Small intestine (tissue), 7 donors: Measurements from ENCODE around the gene TMEM135. TPM values are rescaled to one million over a fixed set of nuclear protein-coding genes. Genes with fewer than 3 reads are reported as not detected.

Experiments used
- DNase-seq, 2 donors: peaks; one replicate each; pipeline versions ENCODE4 v3.0.0 to v3.0.0-alpha.2; 2013
- FAIRE-seq: peaks from 2 replicates; lab custom pipeline; 2012; peaks lifted over from hg19 to GRCh38; lab: Jason Lieb, UNC
- H3K27ac ChIP-seq, 3 donors: one replicate each; pipeline ENCODE4 v1.5.1; 2013; ENCODE audit warnings: low read length in 2 of 3, mild to moderate bottlenecking in 2 of 3, control low read depth in 1 of 3, inconsistent platforms in 1 of 3, low read depth in 1 of 3, moderate library complexity in 1 of 3
- H3K27me3 ChIP-seq, 3 donors: one replicate each; pipeline ENCODE4 v1.6.1; 2013; ENCODE audit warnings: low read length in 3 of 3, inconsistent platforms in 1 of 3; ENCODE audit not compliant: control insufficient read depth in 3 of 3, insufficient read depth in 3 of 3
- H3K36me3 ChIP-seq, 3 donors: one replicate each; pipeline ENCODE4 v1.6.1; 2013; ENCODE audit warnings: low read length in 3 of 3, inconsistent platforms in 1 of 3, low read depth in 1 of 3, mild to moderate bottlenecking in 1 of 3, moderate library complexity in 1 of 3; ENCODE audit not compliant: control insufficient read depth in 3 of 3, insufficient read depth in 2 of 3
- H3K4me1 ChIP-seq, 3 donors: one replicate each; pipeline ENCODE4 v1.6.1; 2013; ENCODE audit warnings: low read length in 2 of 3, inconsistent platforms in 1 of 3, low read depth in 1 of 3, mild to moderate bottlenecking in 1 of 3, moderate library complexity in 1 of 3; ENCODE audit not compliant: control insufficient read depth in 3 of 3, insufficient read depth in 2 of 3
- H3K4me3 ChIP-seq, 3 donors: one replicate each; pipeline ENCODE4 v1.5.1; 2013; ENCODE audit warnings: low read length in 3 of 3, control low read depth in 1 of 3, inconsistent platforms in 1 of 3, low read depth in 1 of 3, mild to moderate bottlenecking in 1 of 3, moderate library complexity in 1 of 3
- H3K9me3 ChIP-seq, 2 donors: one replicate each; pipeline ENCODE4 v1.6.1; 2013; ENCODE audit warnings: low read depth in 1 of 2, low read length in 1 of 2; ENCODE audit not compliant: control insufficient read depth in 2 of 2, insufficient read depth in 1 of 2
- WGBS, 3 donors: extraction: QIAGEN DNeasy Blood & Tissue Kit; methylation state at CpG; one replicate each; pipeline ENCODE4 v1.1.7; 2013; 5-methylcytosine and 5-hydroxymethylcytosine counted together
- polyA plus RNA-seq, 4 donors: library from polyadenylated mRNA; stranded (reverse) in 3 of 4; unstranded in 1 of 4; fragments of 200-250 nt in 3 of 4; fragments of 120-200 nt in 1 of 4; gene quantifications; one replicate each; pipeline versions ENCODE4 v1.2.1 to v1.2.3, GENCODE V29; 2013
- donor health status: healthy with polysubstance abuse.
- donor health status: control.
- donor health status: control.
- donor health status: Bipolar disorder and iron deficiency.
- donor health status: healthy.

The TMEM135 gene
- polyA plus RNA-seq, 4 donors = 11.3 to 22.6 (median 14.1) TPM

DNA sequence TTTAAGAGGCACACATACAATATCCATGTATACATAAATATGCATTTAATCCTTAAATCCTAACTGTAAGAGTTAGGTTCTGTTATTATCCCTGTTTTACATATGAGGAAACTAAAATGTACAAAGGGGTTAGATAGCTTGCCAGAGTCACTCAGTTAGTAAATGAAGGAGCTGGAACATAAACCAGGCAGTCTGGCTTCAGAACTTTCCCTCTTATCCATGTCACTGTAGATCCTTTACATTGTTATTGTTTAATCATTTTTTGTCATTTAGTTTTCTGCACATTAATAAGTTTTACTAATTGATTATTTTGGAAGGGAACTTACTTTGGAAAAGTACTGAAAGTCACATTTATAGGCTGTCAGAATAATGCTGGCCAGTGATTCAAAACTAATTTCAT is 282.4 kb downstream of the TMEM135 start:
- H3K36me3 ChIP-seq = peaks cover 0 to 2% (median 2%) of the 10 kb centered on the region in 3 donors
- no peaks in the 10 kb centered on the region for H3K4me1 ChIP-seq
- H3K4me3 ChIP-seq = no peak overlapping the region
- no peak overlapping the region for H3K27ac ChIP-seq
- no peak for DNase-seq
- H3K27me3 ChIP-seq = no peaks in the 10 kb centered on the region
- H3K9me3 ChIP-seq = no peaks in the 10 kb centered on the region
- no peak for FAIRE-seq

DNA sequence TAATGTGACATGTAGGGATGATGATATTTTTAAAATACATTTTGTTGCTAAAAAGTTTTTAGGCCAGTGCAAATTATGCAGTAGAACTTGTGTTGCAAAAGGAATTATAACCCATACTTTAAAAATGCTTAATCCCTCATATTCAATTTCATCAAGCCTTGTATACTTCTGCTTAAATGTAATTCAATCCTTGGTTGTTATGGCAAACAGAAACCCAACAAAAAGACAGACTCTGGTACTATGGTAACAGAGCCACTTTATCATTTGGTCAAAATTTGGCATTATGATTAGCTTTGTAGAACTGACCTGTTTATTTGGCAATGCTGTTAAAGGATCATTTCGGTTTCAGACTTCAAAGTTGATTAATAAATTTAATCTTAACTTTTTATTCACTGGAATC is 284.8 kb downstream of the TMEM135 start:
- Histone ChIP-seq H3K4me1 (no peaks in the 10 kb centered on the region), H3K9me3 (no peaks in the 10 kb centered on the region), H3K4me3 (no peak overlapping the region), H3K36me3 (peaks cover 0 to 2% (median 2%) of the 10 kb centered on the region in 3 donors), H3K27ac (no peak overlapping the region), H3K27me3 (no peaks in the 10 kb centered on the region)
- DNase-seq (no peak), FAIRE-seq (no peak)
- 77 to 92% (median 92%) methylated on average over 1 of the region's 1 CpG for WGBS, 3 donors

DNA sequence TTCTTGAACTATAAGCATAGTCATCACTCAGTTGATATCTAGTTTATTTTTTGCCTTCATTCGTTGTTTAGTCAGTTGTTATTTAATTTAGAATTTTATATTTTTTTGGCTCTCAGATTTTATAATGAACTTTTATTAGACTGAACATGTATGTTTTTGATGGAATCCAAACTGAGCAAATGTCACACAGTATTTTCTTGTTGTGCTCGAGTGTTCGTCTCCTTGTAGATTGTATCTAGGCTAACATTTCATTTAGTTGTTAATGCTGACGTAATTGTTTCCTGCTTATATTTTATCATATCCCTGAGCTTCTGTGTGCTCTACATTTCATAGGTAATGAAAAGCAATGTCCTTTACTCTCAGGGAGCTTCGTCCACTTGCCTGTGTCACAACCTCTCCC is 286.2 kb downstream of the TMEM135 start:
- no peak for FAIRE-seq
- DNase-seq = no peak
- 94 to 96% (median 95%) methylated on average over 5 of the region's 5 CpGs for WGBS, 3 donors
- H3K4me1 ChIP-seq = no peaks in the 10 kb centered on the region
- no peaks in the 10 kb centered on the region for H3K9me3 ChIP-seq
- H3K27ac ChIP-seq = no peak overlapping the region
- H3K4me3 ChIP-seq = no peak overlapping the region
- peaks cover 0 to 2% (median 2%) of the 10 kb centered on the region in 3 donors for H3K36me3 ChIP-seq
- H3K27me3 ChIP-seq = no peaks in the 10 kb centered on the region

DNA sequence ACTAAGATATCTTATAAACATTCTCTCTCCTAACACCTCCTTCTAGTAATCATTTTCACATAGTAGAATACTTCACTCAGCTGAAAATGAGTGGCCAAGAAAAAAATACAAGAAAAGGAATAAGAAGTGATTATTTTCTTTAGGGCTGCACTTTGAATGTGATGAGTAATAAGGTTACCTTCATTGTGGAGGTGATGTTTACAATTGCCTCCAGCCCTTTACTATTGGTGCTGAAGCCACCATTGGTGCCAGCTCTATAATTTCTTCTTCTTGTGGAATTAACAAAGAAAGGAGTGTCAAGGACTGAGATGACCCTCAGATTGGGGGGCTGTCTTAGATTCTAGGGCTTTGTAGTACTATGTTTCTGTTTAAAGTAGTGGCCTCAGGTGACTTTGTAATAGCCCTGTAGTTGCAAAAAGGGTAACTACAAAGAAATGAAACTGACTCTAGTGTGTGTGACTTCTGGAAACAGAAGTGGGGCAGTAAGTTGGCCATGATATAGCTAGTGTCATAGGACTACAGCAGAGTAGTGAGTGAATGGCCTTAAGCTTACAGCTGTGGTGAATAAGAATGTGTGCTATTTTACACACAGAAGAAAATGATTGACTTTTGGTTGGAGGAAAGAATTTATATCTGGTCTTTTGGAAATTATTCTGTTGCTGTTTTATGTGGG is 287.2 kb downstream of the TMEM135 start:
- Histone ChIP-seq H3K27me3 (no peaks in the 10 kb centered on the region), H3K4me1 (no peaks in the 10 kb centered on the region), H3K9me3 (no peaks in the 10 kb centered on the region), H3K4me3 (no peak overlapping the region), H3K27ac (no peak overlapping the region), H3K36me3 (peaks cover 0 to 6% (median 2%) of the 10 kb centered on the region in 3 donors)
- FAIRE-seq (no peak), DNase-seq (no peak)

DNA sequence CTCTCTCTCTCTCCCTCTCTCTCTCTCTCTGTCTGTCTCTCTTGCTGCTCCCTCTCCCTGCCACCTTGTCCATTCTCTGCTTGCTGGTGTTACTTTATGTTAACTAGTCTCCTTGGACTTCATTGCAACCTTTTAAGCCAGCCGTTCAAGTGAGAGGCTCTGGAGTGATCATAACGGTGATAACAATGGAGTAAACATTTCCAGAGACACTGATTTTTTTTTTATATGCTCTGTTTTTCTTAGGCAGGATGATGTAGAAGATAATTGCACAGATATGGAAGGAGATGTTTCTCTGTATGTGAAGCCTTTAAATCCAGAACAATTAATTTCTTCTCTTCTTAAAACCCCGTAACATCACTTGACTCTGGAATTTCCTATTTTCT is 287.7 kb downstream of the TMEM135 start:
- FAIRE-seq (no peak), DNase-seq (no peak)
- no peaks in the 10 kb centered on the region for H3K4me1 ChIP-seq
- no peaks in the 10 kb centered on the region for H3K27me3 ChIP-seq
- peaks cover 0 to 6% (median 2%) of the 10 kb centered on the region in 3 donors for H3K36me3 ChIP-seq
- WGBS, 3 donors = 77 to 89% (median 88%) methylated on average over 3 of the region's 3 CpGs
- no peaks in the 10 kb centered on the region for H3K9me3 ChIP-seq
- H3K4me3 ChIP-seq = no peak overlapping the region
- no peak overlapping the region for H3K27ac ChIP-seq

DNA sequence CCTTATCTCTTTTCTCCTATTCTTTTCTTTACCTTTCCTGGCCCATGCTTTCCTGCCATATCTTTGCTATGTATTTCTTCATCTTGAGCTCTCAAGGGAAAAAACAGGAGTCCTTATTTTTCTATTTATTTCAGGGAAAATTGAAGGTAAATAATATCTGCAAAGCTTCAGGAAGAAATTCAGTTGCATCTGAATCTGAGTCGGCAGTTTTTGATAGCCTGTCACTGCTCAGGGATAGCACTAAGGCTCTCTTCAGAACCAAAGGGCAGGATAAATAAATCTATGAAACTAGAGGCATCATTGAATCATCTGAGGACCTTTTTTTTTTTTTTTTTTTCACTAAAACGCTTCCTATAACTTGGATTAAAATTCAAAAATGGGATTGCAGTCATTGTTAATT is 288.9 kb downstream of the TMEM135 start:
- Histone ChIP-seq H3K36me3 (peaks cover 0 to 6% (median 2%) of the 10 kb centered on the region in 3 donors), H3K9me3 (no peaks in the 10 kb centered on the region), H3K4me1 (no peaks in the 10 kb centered on the region), H3K27ac (no peak overlapping the region), H3K27me3 (no peaks in the 10 kb centered on the region), H3K4me3 (no peak overlapping the region)
- DNase-seq = no peak
- WGBS, 3 donors = 90 to 92% (median 92%) methylated on average over 2 of the region's 2 CpGs
- FAIRE-seq = no peak

DNA sequence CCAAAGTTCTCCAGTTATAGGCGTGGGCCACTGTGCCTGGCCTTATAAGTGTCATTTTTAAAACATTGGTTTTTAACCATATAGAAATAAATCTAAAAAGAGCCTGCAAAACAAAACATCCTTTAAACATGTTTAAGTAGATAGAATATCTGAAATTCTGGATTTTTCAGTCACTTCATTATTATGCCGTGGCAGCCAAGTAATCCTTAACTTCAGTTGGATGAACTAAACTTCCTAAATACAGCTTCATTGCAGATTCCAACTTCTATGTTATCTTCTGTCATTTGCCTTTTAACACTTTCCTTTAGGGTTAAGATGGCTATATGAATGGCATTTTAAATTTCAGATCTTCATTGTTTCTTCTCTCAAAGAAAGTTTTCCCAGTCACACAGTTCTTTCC is 291.4 kb downstream of the TMEM135 start:
- H3K4me1 ChIP-seq = no peaks in the 10 kb centered on the region
- WGBS, 3 donors = 93 to 96% (median 95%) methylated on average over 2 of the region's 2 CpGs
- H3K36me3 ChIP-seq = peaks cover 0 to 4% (median 2%) of the 10 kb centered on the region in 3 donors
- FAIRE-seq (no peak), DNase-seq (no peak)
- H3K27me3 ChIP-seq = no peaks in the 10 kb centered on the region
- no peak overlapping the region for H3K4me3 ChIP-seq
- H3K9me3 ChIP-seq = no peaks in the 10 kb centered on the region
- H3K27ac ChIP-seq = no peak overlapping the region

DNA sequence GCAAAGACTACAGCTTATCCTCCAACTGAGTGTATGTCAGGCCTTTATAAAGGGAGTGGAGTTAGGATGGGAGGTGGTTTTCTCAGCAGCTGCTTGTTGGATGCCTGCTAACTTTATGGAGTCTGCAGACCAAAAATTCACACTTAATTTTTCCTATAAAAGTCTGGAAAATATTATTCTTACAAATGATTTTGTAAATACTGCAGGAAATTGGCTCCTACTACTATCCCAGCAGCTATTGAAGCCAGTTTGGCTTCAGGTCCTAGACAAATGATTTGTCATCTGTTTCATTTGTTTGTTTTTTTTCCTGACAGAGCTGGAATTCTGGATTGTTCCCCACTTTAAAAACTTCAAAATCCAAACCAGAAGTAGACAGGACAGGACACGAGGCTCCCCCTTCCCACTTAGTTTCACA is 292.5 kb downstream of the TMEM135 start:
- Histone ChIP-seq H3K27ac (no peak overlapping the region), H3K4me1 (no peaks in the 10 kb centered on the region), H3K9me3 (no peaks in the 10 kb centered on the region), H3K27me3 (no peaks in the 10 kb centered on the region), H3K36me3 (peaks cover 0 to 4% (median 0%) of the 10 kb centered on the region in 3 donors), H3K4me3 (no peak overlapping the region)
- no peak for DNase-seq
- 59 to 92% (median 82%) methylated on average over 1 of the region's 1 CpG for WGBS, 3 donors
- no peak for FAIRE-seq

DNA sequence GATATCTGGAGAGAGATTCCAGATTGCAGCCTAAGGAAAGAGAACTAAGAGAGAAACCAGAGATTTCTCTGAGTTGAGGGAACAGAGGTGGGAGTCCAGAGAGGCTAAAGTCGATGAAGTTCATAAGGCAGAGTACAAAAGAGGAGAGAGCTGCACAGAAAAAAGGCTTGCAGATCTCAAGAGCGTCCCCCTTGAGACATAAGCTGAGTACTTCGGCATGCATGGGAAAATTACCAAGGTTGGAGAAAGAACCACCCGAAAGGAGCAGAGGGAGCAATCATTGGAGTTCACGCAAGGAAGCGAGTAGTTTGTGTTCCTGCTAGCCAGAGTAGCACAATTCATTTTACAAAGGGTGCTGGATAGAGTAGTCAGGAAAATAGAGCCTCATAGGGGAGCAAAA is 293.5 kb downstream of the TMEM135 start:
- 81 to 97% (median 94%) methylated on average over 6 of the region's 6 CpGs for WGBS, 3 donors
- Histone ChIP-seq H3K36me3 (peaks cover 0 to 4% (median 0%) of the 10 kb centered on the region in 3 donors), H3K4me1 (no peaks in the 10 kb centered on the region), H3K9me3 (no peaks in the 10 kb centered on the region), H3K27me3 (no peaks in the 10 kb centered on the region), H3K27ac (no peak overlapping the region), H3K4me3 (no peak overlapping the region)
- no peak for DNase-seq
- no peak for FAIRE-seq
